GM19043 (cell line): Measurements from ENCODE around the gene CDH13.

Source experiments
- ATAC-seq: cut with Tn5 transposase; IDR thresholded peaks from one replicate; pipeline ENCODE4 v1.9.1; 2021; ENCODE audit warnings: low read depth; ENCODE audit not compliant: unreplicated experiment

Gene CDH13

GRCh38 chr16:83561876-83562275 is 935.1 kb downstream of the CDH13 start:
- ATAC-seq: no peak

GRCh38 chr16:83568345-83568744 is 941.6 kb downstream of the CDH13 start:
- ATAC-seq: no peak

GRCh38 chr16:83574388-83574787 is 947.6 kb downstream of the CDH13 start:
- no peak for ATAC-seq

- ATAC-seq: no peak
Measured at GRCh38 chr16:83577078-83577745, 950.4 kb downstream of the CDH13 start.

DNA sequence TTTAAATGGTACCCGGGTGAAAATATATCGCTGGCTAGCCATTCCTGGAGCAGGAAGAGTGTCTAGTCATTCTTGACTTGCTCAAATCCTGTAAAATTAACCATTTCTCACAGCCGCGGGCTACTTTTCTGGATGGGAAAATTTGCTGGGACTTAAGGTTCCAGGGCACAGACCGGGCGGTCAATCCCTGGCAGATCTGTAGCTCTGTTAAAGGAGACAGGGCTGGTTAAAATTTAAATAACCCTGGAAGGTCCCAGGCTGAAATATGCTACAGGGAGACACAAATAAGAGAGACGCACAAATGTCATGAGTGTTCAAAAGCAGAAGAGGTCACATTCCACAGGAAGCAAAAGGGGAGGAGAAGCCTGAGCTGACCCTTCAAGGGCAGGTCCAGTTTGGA is 951.4 kb downstream of the CDH13 start:
- ATAC-seq: no peak

DNA sequence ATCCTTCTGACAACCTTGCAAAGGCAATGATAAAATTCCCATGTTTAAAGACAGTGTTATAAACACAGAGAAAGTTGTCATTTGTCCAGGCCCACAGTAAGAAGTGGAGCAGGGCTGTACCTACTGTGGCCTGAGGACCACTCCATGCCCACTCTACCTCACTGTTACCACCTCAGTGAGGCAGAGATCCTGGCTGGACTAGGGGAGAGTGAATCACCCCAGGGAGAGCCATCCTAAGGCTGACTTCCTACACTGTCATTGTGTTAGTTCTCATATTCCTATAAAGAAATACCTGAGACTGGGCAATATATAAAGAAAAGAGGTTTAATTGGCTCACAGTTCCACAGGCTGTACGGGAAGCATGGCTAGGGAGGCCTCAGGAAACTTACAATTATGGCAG is 952.3 kb downstream of the CDH13 start:
- no peak for ATAC-seq

- ATAC-seq: no peak
Measured at GRCh38 chr16:83579436-83579835, 952.7 kb downstream of the CDH13 start.

DNA sequence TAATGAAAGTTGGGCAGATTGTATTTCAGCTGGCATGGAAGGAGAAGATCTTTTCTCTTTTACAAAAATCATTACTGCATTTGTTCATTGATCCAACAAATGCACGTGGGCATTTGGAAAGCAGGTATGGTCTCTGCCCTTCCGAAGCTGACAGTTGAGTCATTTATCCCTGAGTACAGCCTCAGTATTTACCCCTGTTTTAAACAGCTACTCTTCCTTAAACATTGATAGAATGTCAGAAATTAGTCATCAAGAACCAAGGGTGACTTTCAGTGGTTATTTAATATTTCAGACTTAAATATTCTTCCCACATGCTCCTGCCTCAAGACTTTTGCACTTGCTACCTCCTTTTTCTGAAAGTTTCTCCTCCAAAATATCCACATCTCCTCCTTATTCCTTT is 954.3 kb downstream of the CDH13 start:
- peak; percentile 86 for ATAC-seq

DNA sequence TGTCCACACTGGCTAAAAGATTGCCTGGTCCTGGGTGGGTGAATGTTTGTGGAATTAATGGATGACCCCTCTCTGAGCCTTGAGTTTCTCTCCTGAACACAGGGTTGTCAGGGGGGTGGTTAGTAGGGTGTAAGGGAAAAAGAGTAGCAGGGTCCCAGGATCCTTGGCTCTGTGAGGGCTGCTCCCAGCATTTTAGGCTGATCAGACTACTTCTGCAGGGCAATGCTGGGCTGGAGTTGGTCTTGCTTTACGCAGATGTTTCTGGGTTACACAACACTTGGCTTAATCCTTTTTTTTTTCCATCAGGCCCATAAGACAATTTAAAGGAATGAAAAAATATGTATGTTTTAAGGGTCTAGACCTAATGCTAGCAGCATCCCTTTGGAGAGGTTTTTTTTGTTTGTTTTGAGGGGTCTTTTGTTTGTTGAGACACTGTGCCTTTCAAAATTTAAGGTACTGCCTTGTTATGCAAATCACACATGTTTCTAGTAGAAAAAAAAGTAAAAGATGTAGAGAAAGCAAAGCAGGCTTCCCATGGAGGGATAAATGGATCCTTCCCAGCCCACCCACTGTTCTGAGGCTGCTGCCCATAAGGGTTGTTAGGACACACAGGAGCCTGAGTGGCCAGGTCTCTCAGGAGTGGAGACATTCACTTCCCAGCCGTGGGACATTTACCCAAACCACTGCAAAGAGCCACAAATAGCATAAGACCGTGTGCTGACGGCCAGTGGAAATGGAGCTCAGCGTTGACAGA is 955.4 kb downstream of the CDH13 start:
- no peak for ATAC-seq

DNA sequence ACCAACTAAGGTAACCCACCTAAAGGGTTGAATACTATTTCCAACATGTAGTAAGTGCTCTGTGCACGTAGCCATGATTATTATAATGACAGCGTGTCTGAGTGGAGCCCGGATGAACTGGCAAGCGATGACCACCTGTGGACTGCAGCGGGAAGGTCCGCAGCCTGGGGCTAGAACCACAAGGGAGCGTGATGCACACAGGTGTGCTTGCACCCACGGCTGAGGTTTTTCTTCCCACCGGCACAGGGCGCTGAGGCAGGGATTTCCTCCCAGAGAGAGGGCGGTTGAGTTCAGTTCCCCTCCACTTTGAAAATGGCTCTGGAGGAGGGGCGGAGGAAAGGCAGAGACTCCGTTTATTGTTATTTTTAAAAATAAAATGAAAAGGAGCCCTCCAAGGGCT is 959.3 kb downstream of the CDH13 start:
- no peak for ATAC-seq

DNA sequence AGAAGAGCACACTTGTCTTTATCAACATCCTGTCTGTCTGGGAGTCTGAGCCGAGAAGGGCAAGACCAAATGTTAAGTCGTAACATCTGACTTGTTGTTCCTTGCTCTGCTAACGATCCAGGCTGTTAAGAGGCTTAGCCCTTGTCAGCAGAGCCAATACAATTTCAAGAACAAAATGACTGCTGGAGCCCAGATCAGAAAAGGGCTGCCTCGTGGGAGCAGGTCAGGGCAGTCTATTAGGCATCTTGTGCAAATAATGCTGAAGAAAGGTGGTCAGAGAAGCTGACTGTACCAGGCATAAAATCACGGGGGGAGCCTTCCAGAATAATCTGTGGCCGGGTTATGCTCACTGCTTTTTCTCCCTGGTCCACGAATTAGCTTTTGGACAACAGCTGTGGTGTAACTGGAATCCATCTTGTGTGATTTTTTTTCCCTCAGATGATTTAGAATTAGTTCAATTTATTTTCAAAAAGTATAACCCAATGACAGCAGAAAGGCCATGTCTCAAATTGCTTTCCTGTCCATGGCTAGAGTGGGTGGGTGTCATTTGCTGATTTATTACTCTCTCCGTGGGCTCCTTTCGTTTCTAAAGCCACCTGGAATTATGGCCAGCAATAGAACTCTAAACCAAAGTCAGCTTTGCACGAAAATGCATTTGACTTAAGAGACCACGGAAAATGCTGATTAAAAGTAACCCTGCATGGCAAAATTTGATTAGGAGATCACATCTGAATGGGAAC is 959.9 kb downstream of the CDH13 start:
- ATAC-seq: no peak

DNA sequence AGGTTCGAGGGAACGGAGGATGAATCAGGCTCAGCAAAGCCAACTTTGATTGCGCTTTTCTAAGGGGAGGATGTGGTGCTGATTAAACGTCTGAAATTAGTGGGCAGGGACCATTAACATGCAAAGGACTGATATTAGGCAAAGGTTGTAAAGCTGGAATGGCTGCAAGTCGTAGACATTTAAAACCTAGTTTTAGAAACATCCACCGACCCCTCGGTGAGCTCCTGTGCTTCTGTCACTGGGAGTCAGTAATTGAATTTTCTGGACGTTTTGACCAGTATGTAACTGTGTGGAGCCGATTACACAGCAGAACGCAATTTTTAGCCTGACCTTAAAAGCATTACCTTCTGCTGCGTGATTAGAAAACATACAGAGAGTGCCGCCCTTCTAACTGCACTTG is 960.4 kb downstream of the CDH13 start:
- ATAC-seq: no peak

DNA sequence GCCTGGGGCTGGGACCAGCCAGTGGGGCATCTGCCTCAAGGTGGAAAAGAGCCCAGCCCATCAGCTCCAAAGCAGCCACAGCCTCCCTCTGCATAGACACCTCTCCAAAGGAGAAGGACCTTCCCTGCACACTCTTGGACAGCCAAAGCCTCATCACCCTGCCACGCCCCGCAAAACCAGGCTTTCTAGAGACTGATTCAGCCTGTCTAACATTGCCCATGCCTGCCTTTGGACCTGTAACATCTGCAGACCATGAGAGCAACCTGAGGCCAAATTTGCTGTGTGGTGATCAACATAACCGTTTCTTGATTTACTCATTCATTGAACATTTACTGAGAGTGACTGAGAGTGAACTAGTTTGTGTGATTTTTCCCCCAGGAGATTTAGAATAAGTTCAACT is 961.3 kb downstream of the CDH13 start:
- no peak for ATAC-seq

- no peak for ATAC-seq
Measured at GRCh38 chr16:83589576-83589975, 962.8 kb downstream of the CDH13 start.

DNA sequence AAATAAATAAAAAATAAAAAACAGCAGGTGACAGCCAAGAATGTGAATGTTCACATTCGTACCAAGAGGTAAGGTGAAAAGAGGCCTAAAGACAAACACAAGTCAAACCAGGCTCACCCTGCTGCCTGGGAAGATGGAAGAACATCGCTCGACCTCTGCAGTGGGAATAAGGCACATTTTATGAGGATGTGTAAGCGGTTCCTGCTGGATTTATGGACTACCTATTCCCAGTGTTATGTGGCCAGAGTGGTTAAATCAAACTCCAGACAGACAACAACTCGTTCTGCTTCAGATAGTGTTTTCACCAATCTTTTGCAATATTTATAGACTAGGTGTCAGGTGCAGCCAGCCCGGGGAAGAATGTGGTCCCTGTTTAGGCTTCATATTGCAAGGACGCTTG is 966.0 kb downstream of the CDH13 start:
- no peak for ATAC-seq

DNA sequence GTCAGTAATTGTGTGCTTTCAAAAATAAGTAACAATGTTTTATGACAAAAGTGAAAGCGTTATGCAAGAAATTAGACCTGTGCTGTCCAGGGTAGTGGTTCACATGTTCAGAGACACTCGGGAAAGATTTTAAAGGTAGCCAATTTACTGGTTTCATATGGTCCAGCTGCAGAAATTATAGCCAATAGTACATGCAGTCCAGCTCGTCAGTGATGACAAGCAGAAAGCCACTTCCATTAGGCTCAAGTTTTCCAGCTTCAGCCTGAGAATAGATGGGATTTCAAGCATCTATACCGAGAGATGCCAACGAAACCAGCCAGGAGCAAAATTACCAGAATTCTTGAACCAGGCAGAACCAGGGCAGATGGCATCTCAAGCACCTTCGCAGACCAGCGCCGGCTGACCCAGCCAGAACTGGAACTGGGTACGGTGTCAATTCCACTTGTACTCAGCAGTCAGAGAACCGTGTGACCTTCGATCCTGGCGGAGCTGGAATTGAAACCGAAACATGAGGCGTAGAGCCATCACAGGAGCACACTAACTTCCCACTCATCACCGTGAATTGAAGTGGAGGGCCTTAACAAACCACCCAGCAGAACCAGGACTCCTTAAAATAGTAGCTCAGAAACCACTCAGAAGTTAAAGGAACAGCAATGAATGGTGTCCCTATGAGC is 973.2 kb downstream of the CDH13 start:
- no peak for ATAC-seq

DNA sequence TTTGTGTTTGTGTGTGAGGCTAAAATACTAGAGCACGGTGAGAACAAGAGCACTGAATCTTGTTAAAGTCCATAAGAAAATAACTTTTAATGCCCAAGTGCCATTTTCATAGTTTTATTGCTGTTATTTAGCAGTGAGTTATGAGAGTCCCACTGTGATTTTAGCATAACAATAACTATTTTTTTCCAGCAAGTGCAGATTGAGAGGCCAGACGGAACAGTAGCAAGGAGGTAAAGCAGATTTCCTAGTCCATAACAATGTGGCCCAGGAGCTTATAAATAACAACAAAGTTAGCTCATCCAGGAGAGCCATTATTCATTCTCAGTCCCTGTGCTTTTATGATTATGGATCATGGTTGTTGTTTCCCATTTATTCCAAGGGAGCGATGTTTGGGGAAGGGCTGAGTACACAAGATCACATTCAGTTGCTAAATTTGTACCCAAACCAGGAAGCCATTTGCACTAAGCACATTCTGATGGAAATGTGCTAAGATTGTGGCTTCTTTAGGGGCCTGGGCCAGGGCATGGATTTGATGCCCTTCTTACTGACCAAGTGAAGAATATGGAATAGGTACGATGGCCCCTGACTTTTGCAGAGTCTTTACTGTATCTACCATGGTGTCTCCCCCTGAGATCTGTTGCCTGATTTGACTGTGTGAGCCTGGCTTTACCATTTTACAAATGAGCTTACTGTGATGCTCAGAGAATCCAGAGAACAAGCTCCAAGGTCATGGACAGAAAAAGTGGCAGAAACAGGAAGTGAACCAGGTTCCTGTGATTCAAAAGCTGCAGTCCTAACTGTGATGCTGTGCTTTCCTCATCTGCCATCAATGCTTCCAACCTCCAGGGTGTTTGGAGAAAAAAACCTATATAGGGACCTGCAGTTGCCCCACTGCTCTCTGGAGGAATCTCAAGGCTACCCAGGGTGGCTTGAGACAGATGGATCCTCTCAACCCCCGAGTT is 976.3 kb downstream of the CDH13 start:
- ATAC-seq: no peak

- ATAC-seq: no peak
Measured at GRCh38 chr16:83603723-83604570, 977.2 kb downstream of the CDH13 start.

GRCh38 chr16:83606486-83607030 is 979.8 kb downstream of the CDH13 start:
- ATAC-seq: no peak
